Activated CD4-positive, alpha-beta T cell treated with anti-CD3 and anti-CD28 coated beads, Interleukin-2, Interleukin-4, amounts not matched to agents 100 ng/mL and 50 ng/mL, durations not matched to agents 16 hours and 8 hours (primary cell): ENCODE data around the gene MANBA.
"Not testable (repeated sequence)": the region's sequence is repeated elsewhere in the genome, so short reads cannot be mapped to it uniquely, and the experiment has no call there.

Experiments
- DNase-seq: peaks from one replicate; pipeline ENCODE4 v3.0.0-alpha.2; 2020; ENCODE audit warnings: low spot score

Gene MANBA

GRCh38 chr4:102619776-102620631 lies 140.8 kb downstream of the MANBA start:
- not testable (repeated sequence) for DNase-seq

- not testable (repeated sequence) for DNase-seq
These were observed 141.7 kb downstream of the MANBA start for GRCh38 chr4:102619021-102619420.

GRCh38 chr4:102616636-102617035 lies 144.1 kb downstream of the MANBA start:
- DNase-seq, result peak; percentile 36

GRCh38 chr4:102614801-102615200 lies 146.0 kb downstream of the MANBA start:
- DNase-seq, result no peak

GRCh38 chr4:102612824-102613366 lies 147.9 kb downstream of the MANBA start:
- DNase-seq, result peak; percentile 53

- DNase-seq, result no peak
These were observed 148.6 kb downstream of the MANBA start for GRCh38 chr4:102612210-102612609.

- no peak for DNase-seq
These were observed 150.3 kb downstream of the MANBA start for GRCh38 chr4:102610476-102610875.

- DNase-seq, result no peak
These were observed 150.8 kb downstream of the MANBA start for GRCh38 chr4:102610007-102610406.

- DNase-seq, result no peak
These were observed 152.6 kb downstream of the MANBA start for GRCh38 chr4:102608190-102608589.

GRCh38 chr4:102606846-102607450 lies 153.8 kb downstream of the MANBA start:
- no peak for DNase-seq

GRCh38 chr4:102606261-102606660 lies 154.5 kb downstream of the MANBA start:
- DNase-seq, result no peak

GRCh38 chr4:102604222-102604940 lies 156.4 kb downstream of the MANBA start:
- DNase-seq, result no peak

GRCh38 chr4:102601586-102602227 lies 159.1 kb downstream of the MANBA start:
- DNase-seq, result no peak

GRCh38 chr4:102600689-102601088 lies 160.1 kb downstream of the MANBA start:
- no peak for DNase-seq

- no peak for DNase-seq
These were observed 160.9 kb downstream of the MANBA start for GRCh38 chr4:102599886-102600285.

GRCh38 chr4:102599455-102599854 lies 161.3 kb downstream of the MANBA start:
- no peak for DNase-seq

GRCh38 chr4:102598762-102599374 lies 161.9 kb downstream of the MANBA start:
- no peak for DNase-seq

- peak; percentile 38 for DNase-seq
These were observed 162.5 kb downstream of the MANBA start for GRCh38 chr4:102598086-102598761.

- no peak for DNase-seq
These were observed 164.2 kb downstream of the MANBA start for GRCh38 chr4:102596532-102596931.

GRCh38 chr4:102594000-102594399 lies 166.8 kb downstream of the MANBA start:
- DNase-seq, result no peak

- DNase-seq, result no peak
These were observed 167.6 kb downstream of the MANBA start for GRCh38 chr4:102593147-102593546.
